ENCODE data around the gene CSN3. TPM values are rescaled to one million over a fixed set of nuclear protein-coding genes. Genes with fewer than 3 reads are reported as not detected.

Gene CSN3, protein sequence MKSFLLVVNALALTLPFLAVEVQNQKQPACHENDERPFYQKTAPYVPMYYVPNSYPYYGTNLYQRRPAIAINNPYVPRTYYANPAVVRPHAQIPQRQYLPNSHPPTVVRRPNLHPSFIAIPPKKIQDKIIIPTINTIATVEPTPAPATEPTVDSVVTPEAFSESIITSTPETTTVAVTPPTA
- not detected for total RNA-seq

DNA sequence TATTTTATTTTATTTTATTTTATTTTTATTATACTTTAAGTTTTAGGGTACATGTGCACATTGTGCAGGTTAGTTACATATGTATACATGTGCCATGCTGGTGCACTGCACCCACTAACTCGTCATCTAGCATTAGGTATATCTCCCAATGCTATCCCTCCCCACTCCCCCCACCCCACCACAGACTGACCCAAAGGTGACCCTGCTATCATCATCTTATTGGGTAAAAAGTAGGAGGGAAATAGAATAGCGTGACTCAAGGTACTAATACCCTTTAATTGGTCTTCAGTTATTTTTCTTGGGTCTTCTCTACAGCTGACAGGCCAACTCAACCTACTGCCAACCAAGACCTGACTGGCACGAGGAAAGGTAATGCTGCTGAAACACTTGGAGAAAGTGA is at the start of gene CSN3:
Gene CSN3, plus strand, starts transcription at position 301 of the 400 bp plus-strand sequence. CDS start 2,223 bp downstream, outside the sequence.

DNA sequence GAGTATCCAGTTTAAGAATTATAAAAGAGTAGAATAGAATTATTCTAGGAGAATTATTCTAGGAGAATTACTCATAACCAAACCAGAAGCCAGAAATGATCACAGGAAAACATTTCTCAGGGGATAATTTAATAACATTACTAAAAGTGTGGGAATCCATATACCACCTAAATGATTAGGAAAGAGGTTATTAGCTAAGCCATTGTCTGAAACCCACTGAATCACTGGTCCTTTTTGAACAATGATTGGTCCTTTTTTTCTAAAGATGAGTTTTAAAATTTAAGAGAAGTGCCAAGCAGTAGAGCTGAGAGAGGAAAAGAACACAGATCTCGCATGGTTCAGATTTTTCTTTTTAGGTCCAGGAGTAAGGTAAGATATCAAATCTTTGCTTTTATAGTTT is 47.0 kb upstream of the CSN3 start, which contains the start of gene ODAM:
Gene ODAM, plus strand, starts transcription at position 301 of the 400 bp plus-strand sequence. CDS start 819 bp downstream, outside the sequence.

DNA sequence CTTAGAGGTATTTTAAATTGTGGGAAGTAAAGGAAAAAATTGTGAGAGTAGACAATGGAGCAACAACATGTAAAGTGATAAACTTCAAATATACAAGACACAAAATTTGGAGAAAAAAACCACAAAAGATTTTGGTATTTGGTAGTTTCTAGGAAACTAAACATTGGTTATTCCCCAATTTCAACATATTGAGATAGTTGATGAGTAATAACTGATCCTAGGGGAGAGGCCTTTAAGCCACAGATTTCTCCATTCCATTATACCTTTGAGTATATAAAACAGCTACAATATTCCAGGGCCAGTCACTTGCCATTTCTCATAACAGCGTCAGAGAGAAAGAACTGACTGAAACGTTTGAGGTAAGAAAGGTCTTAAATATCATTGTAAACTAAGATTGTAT is 16.6 kb upstream of the CSN3 start, which contains the start of gene FDCSP:
Gene FDCSP, plus strand, starts transcription at position 301 of the 400 bp plus-strand sequence. CDS start 5,071 bp downstream, outside the sequence.

Other genes with a start within 250 kb of the CSN3 start
- not detected for gene STATH, start 246.6 kb upstream of the CSN3 start, total RNA-seq
- gene HTN3, start 214.1 kb upstream of the CSN3 start, total RNA-seq = not detected
- gene HTN1, start 192.2 kb upstream of the CSN3 start, total RNA-seq = not detected
- not detected for gene PRR27, start 88.4 kb upstream of the CSN3 start, total RNA-seq
- gene ODAM, start 46.9 kb upstream of the CSN3 start, total RNA-seq = not detected
- gene FDCSP, start 16.5 kb upstream of the CSN3 start, total RNA-seq = 100 to 1,000 TPM in 1 of 2 donors, not detected in 1; 183 TPM
- gene CABS1, start 92.4 kb downstream of the CSN3 start, total RNA-seq = not detected
- not detected for gene SMR3A, start 118.2 kb downstream of the CSN3 start, total RNA-seq
- gene SMR3B, start 140.5 kb downstream of the CSN3 start, total RNA-seq = not detected
- gene OPRPN, start 155.3 kb downstream of the CSN3 start, total RNA-seq = not detected
- gene MUC7, start 229.6 kb downstream of the CSN3 start, total RNA-seq = not detected

Data from melanocyte of skin (primary cell).